ENCODE data around the gene HSPB9.

GRCh38 chr17:42090964-42091790 lies 31.4 kb upstream of the HSPB9 start:
- TF ChIP-seq, protein P1, sequence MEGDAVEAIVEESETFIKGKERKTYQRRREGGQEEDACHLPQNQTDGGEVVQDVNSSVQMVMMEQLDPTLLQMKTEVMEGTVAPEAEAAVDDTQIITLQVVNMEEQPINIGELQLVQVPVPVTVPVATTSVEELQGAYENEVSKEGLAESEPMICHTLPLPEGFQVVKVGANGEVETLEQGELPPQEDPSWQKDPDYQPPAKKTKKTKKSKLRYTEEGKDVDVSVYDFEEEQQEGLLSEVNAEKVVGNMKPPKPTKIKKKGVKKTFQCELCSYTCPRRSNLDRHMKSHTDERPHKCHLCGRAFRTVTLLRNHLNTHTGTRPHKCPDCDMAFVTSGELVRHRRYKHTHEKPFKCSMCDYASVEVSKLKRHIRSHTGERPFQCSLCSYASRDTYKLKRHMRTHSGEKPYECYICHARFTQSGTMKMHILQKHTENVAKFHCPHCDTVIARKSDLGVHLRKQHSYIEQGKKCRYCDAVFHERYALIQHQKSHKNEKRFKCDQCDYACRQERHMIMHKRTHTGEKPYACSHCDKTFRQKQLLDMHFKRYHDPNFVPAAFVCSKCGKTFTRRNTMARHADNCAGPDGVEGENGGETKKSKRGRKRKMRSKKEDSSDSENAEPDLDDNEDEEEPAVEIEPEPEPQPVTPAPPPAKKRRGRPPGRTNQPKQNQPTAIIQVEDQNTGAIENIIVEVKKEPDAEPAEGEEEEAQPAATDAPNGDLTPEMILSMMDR (IDR thresholded peaks at IDR 0.05), result no peak
- no peak for TF ChIP-seq POLR2A (IDR thresholded peaks at IDR 0.05)

Measured in vagina (tissue), 2 donors.